MM.1S (cell line): ENCODE measurements around the gene DTHD1.

ENCODE experiments used
- DNase-seq: peaks from one replicate; pipeline ENCODE4 v3.0.0-alpha.2; 2015
- H2AFZ ChIP-seq: fragments of 300-600 bp; sonication (generic); 2 replicates; pipeline ENCODE4 v1.6.0; 2016; ENCODE audit warnings: antibody characterized with exemption, low read length
- H3F3A ChIP-seq: fragments of 300-600 bp; sonication (generic); 2 replicates; pipeline ENCODE4 v1.6.1; 2016; ENCODE audit warnings: mild to moderate bottlenecking, antibody characterized with exemption, low read length, moderate library complexity, mixed read lengths; ENCODE audit not compliant: insufficient read depth
- H3K27ac ChIP-seq: fragments of 300-600 bp; sonication (generic); 2 replicates; pipeline ENCODE4 v1.5.1; 2016; ENCODE audit warnings: mild to moderate bottlenecking, low read length
- H3K27me3 ChIP-seq: fragments of 300-600 bp; sonication (generic); replicated peaks from 2 replicates; pipeline ENCODE4 v1.6.0; 2016; ENCODE audit warnings: low read length; ENCODE audit not compliant: insufficient read depth
- H3K36me3 ChIP-seq: fragments of 300-600 bp; sonication (generic); replicated peaks from 2 replicates; pipeline ENCODE4 v1.6.1; 2016; ENCODE audit warnings: mild to moderate bottlenecking, low read length, mixed read lengths; ENCODE audit not compliant: insufficient read depth
- H3K4me1 ChIP-seq: fragments of 300-600 bp; sonication (generic); 2 replicates; pipeline ENCODE4 v1.6.1; 2016; ENCODE audit warnings: low read length, mixed read lengths
- H3K4me2 ChIP-seq: fragments of 300-600 bp; sonication (generic); 2 replicates; pipeline ENCODE4 v1.6.0; 2016; ENCODE audit warnings: low read depth, low read length
- H3K4me3 ChIP-seq: fragments of 300-600 bp; sonication (generic); 2 replicates; pipeline ENCODE4 v1.5.1; 2016; ENCODE audit warnings: low read length, mixed read lengths
- H3K79me2 ChIP-seq: fragments of 300-600 bp; sonication (generic); 2 replicates; pipeline ENCODE4 v1.6.1; 2016; ENCODE audit warnings: mixed run types, low read length, mixed read lengths
- H3K9ac ChIP-seq: fragments of 300-600 bp; sonication (generic); 2 replicates; pipeline ENCODE4 v1.6.1; 2016; ENCODE audit warnings: low read length, mixed read lengths
- H3K9me2 ChIP-seq: fragments of 300-600 bp; sonication (generic); replicated peaks from 2 replicates; pipeline ENCODE4 v1.6.1; 2016; ENCODE audit warnings: mild to moderate bottlenecking, low read length, mixed read lengths; ENCODE audit not compliant: insufficient read depth
- H3K9me3 ChIP-seq: fragments of 300-600 bp; sonication (generic); replicated peaks from 2 replicates; pipeline ENCODE4 v1.6.1; 2016; ENCODE audit warnings: mild to moderate bottlenecking, low read length, mixed read lengths; ENCODE audit not compliant: insufficient read depth
- H4K20me1 ChIP-seq: fragments of 300-600 bp; sonication (generic); 2 replicates; pipeline ENCODE4 v1.6.1; 2016; ENCODE audit warnings: mild to moderate bottlenecking, low read length, moderate library complexity, mixed read lengths; ENCODE audit not compliant: insufficient read depth
- EZH2 ChIP-seq: fragments of 300-600 bp; sonication (generic); optimal IDR thresholded peaks from 2 replicates; pipeline ENCODE3; 2017; ENCODE audit warnings: low read depth, mild to moderate bottlenecking, antibody characterized with exemption, low read length, mixed read lengths
- EZH2phosphoT487 ChIP-seq: fragments of 300-600 bp; sonication (generic); IDR thresholded peaks from 2 replicates; pipeline ENCODE4 v1.6.1; 2018; ENCODE audit warnings: antibody characterized with exemption, low read length
- TF ChIP-seq, protein P1 (sequence below): fragments of 300-600 bp; sonication (generic); IDR thresholded peaks from 2 replicates; pipeline ENCODE4 v1.5.1; 2016; ENCODE audit warnings: antibody characterized with exemption, low read length, mixed read lengths

The DTHD1 gene

DNA sequence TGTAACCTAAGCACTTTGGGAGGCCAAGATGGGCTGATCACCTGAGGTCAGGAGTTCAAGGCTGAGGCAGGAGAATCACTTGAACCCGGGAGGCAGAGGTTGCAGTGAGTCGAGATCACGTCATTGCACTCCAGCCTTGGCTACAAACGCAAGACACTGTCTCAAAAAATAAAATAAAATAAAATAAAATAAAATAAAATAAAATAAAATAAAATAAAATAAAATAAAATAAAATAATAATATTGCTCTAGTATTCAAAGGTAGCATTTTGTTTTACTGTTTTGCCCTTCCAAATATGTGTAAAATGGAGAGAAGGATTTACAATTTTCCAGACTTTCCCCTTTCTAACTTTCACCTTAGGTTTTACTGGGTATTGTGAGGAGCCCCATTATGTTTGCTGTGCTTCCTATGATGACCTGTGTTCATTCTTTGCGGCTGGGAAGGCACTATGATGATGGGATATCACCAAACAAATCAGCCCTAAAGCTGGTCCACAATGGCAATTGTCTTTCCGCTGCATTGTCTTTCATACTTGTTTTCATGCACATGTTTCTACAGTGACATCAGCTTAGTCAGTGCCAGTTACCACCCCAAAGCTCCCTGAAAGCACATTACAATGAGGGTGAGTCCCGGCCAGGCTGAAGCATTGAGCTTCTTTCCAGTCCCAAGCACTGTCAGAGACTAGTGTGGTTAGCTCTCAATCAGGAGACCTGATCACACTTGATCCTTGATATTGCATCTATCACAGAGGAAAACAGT lies 50.8 kb downstream of the DTHD1 start:
- peaks cover 20% of the 10 kb centered on the region for H3K4me1 ChIP-seq
- H3K9me2 ChIP-seq, result no peaks in the 10 kb centered on the region
- no peaks in the 10 kb centered on the region for H3K79me2 ChIP-seq
- DNase-seq, result peak; percentile 57
- no peaks in the 10 kb centered on the region for H4K20me1 ChIP-seq
- peaks cover 6% of the 10 kb centered on the region for H3F3A ChIP-seq
- TF ChIP-seq EZH2, result no peak
- TF ChIP-seq, protein P1, sequence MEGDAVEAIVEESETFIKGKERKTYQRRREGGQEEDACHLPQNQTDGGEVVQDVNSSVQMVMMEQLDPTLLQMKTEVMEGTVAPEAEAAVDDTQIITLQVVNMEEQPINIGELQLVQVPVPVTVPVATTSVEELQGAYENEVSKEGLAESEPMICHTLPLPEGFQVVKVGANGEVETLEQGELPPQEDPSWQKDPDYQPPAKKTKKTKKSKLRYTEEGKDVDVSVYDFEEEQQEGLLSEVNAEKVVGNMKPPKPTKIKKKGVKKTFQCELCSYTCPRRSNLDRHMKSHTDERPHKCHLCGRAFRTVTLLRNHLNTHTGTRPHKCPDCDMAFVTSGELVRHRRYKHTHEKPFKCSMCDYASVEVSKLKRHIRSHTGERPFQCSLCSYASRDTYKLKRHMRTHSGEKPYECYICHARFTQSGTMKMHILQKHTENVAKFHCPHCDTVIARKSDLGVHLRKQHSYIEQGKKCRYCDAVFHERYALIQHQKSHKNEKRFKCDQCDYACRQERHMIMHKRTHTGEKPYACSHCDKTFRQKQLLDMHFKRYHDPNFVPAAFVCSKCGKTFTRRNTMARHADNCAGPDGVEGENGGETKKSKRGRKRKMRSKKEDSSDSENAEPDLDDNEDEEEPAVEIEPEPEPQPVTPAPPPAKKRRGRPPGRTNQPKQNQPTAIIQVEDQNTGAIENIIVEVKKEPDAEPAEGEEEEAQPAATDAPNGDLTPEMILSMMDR, result no peak
- TF ChIP-seq EZH2phosphoT487, result no peak
- H2AFZ ChIP-seq, result 0 out of 2 replicates have a peak overlapping the region, but pooled peaks have one; percentile 46
- peak overlapping the region; percentile 65; the same call in 1 of the 2 replicates for H3K27ac ChIP-seq
- H3K4me2 ChIP-seq, result peak overlapping the region; percentile 31; the same call in 1 of the 2 replicates
- H3K4me3 ChIP-seq, result no peak overlapping the region
- no peaks in the 10 kb centered on the region for H3K36me3 ChIP-seq
- H3K9ac ChIP-seq, result no peak overlapping the region; the same call in 1 of the 2 replicates
- no peaks in the 10 kb centered on the region for H3K9me3 ChIP-seq
- H3K27me3 ChIP-seq, result no peaks in the 10 kb centered on the region

DNA sequence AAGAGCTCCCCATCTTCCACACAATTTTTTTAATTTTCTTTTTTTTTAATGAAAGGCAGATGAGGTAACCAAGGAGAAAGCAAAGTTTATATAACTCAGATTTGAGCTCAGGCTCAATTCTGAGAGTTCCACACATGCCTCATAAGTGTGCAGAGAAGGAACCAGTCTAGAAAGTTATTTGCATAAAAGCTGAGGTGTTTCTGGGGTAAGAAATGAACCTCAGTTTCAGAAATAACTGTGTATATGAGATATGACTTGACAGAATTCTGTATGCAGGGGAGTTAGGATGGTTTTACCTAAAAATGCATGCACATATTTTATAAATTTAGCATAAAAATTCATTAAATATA lies 51.3 kb downstream of the DTHD1 start:
- H3K4me3 ChIP-seq, result no peak overlapping the region
- H3K27me3 ChIP-seq, result no peaks in the 10 kb centered on the region
- no peaks in the 10 kb centered on the region for H3K9me3 ChIP-seq
- H3K9me2 ChIP-seq, result no peaks in the 10 kb centered on the region
- H3K79me2 ChIP-seq, result no peaks in the 10 kb centered on the region
- H3K4me1 ChIP-seq, result peaks cover 20% of the 10 kb centered on the region
- TF ChIP-seq, protein P1, result no peak
- TF ChIP-seq EZH2phosphoT487 (no peak), EZH2 (no peak)
- H3K4me2 ChIP-seq, result peak overlapping the region; percentile 31; the same call in 1 of the 2 replicates
- H3K9ac ChIP-seq, result no peak overlapping the region; the same call in 1 of the 2 replicates
- no peaks in the 10 kb centered on the region for H3K36me3 ChIP-seq
- peaks cover 6% of the 10 kb centered on the region for H3F3A ChIP-seq
- H4K20me1 ChIP-seq, result no peaks in the 10 kb centered on the region
- H3K27ac ChIP-seq, result peak overlapping the region; percentile 65; the same call in 1 of the 2 replicates
- H2AFZ ChIP-seq, result 0 out of 2 replicates have a peak overlapping the region, but pooled peaks have one; percentile 46
- DNase-seq, result peak; percentile 71

DNA sequence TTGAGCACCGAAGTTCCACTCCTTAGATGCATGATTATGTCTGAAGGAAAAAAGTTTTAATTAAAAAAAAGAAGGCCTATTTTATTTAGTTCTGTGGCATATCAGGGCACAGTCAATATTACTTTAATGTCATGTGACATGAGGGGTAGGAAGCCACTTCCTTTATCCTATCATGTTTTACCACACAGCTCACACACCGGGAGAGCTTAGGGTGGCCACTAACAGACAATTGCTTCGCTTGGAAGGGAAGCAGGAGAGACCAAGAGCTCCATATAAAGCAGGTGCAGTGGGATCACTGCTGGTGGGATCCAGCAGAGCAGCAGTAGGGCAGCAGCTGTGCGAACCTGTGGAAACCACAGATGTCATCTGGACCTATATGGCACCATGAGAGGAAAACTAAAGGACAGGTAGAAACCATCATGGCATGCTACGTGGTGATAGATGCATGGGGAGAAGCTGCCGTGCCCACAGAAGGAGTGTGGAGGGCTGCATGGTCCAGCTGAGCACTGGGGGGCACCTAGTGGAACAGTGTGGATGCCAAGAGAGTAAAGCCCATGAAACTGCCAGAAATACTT lies 52.0 kb downstream of the DTHD1 start:
- no peak overlapping the region for H3K27ac ChIP-seq
- no peaks in the 10 kb centered on the region for H3K36me3 ChIP-seq
- no peak for DNase-seq
- no peak for TF ChIP-seq EZH2
- no peak for TF ChIP-seq EZH2phosphoT487
- TF ChIP-seq, protein P1, result no peak
- H3K79me2 ChIP-seq, result no peaks in the 10 kb centered on the region
- 0 out of 2 replicates have a peak overlapping the region, but pooled peaks have one; percentile 32 for H2AFZ ChIP-seq
- no peaks in the 10 kb centered on the region for H3K27me3 ChIP-seq
- H3K4me1 ChIP-seq, result peaks cover 20% of the 10 kb centered on the region
- no peaks in the 10 kb centered on the region for H4K20me1 ChIP-seq
- H3K9me3 ChIP-seq, result no peaks in the 10 kb centered on the region
- H3K9ac ChIP-seq, result no peak overlapping the region
- H3F3A ChIP-seq, result peaks cover 6% of the 10 kb centered on the region
- H3K4me3 ChIP-seq, result no peak overlapping the region
- no peak overlapping the region for H3K4me2 ChIP-seq
- no peaks in the 10 kb centered on the region for H3K9me2 ChIP-seq
